AG10803 (cell line): ENCODE results near the gene NINL.
"Not testable (repeated sequence)": the region's sequence is repeated elsewhere in the genome, so short reads cannot be mapped to it uniquely, and the experiment has no call there.

ENCODE experiments used
- DNase-seq: peaks from one replicate; pipeline ENCODE4 v3.0.0; 2010; ENCODE audit warnings: low read depth
- H3K4me3 ChIP-seq: 2 replicates; pipeline ENCODE4 v1.5.1; 2011; ENCODE audit warnings: mild to moderate bottlenecking, low read length, control low read depth
- CTCF ChIP-seq: conservative IDR thresholded peaks from 2 replicates; pipeline ENCODE4 v1.5.1; 2011; ENCODE audit warnings: mild to moderate bottlenecking, low read length, control low read depth, inconsistent platforms

NINL gene

GRCh38 chr20:25588491-25588890 is 3.2 kb upstream of the NINL start:
- H3K4me3 ChIP-seq = no peak overlapping the region
- no peak for TF ChIP-seq CTCF
- no peak for DNase-seq

GRCh38 chr20:25587536-25587935 is 2.2 kb upstream of the NINL start:
- DNase-seq = no peak
- TF ChIP-seq CTCF = no peak
- H3K4me3 ChIP-seq = no peak overlapping the region

GRCh38 chr20:25586877-25587276 is 1.5 kb upstream of the NINL start:
- peak; percentile 16 for DNase-seq
- no peak for TF ChIP-seq CTCF
- H3K4me3 ChIP-seq = no peak overlapping the region

- not testable (repeated sequence) for H3K4me3 ChIP-seq, DNase-seq
Measured at GRCh38 chr20:25583607-25584006, 1.7 kb downstream of the NINL start.

GRCh38 chr20:25580711-25581110 is 4.6 kb downstream of the NINL start:
- no peak overlapping the region for H3K4me3 ChIP-seq
- peak; percentile 43 for DNase-seq
- TF ChIP-seq CTCF = no peak

- TF ChIP-seq CTCF = no peak
- no peak for DNase-seq
- no peak overlapping the region for H3K4me3 ChIP-seq
Measured at GRCh38 chr20:25579081-25579770, 6.1 kb downstream of the NINL start.

- TF ChIP-seq CTCF = no peak
- no peak for DNase-seq
Measured at GRCh38 chr20:25576783-25577530, 8.4 kb downstream of the NINL start.

More at GRCh38 chr20:25576783-25577530, 8.4 kb downstream of the NINL start:
- H3K4me3 ChIP-seq = no peak overlapping the region
